PFSK-1 (cell line): ENCODE data around the gene TMEM30B.

Source experiments
- FOXP2 ChIP-seq: optimal IDR thresholded peaks from 2 replicates; pipeline ENCODE3; 2011; ENCODE audit warnings: borderline replicate concordance, control low read depth, inconsistent platforms; ENCODE audit not compliant: insufficient read depth; ENCODE audit errors: extremely low read length, extremely low read depth
- POLR2AphosphoS5 ChIP-seq: IDR thresholded peaks from 2 replicates; pipeline ENCODE4 v1.6.1; 2012; ENCODE audit warnings: low read depth, mild to moderate bottlenecking, control low read depth, low read length, moderate library complexity
- REST ChIP-seq, 2 experiments: IDR thresholded peaks; 2 replicates each; pipeline versions ENCODE4 v1.6.1 to v1.8.0; 2011 to 2012; ENCODE audit warnings: low read depth in 2 of 2, low read length in 2 of 2, control low read depth in 1 of 2, inconsistent platforms in 1 of 2, mild to moderate bottlenecking in 1 of 2, moderate library complexity in 1 of 2; ENCODE audit not compliant: insufficient read depth in 1 of 2
- SIN3A ChIP-seq: IDR thresholded peaks from 2 replicates; pipeline ENCODE4 v1.6.1; 2012; ENCODE audit warnings: mild to moderate bottlenecking, low read length, moderate library complexity, borderline replicate concordance; ENCODE audit not compliant: insufficient read depth
- TAF1 ChIP-seq: IDR thresholded peaks from 2 replicates; pipeline ENCODE4 v1.6.1; 2012; ENCODE audit warnings: low read length, control low read depth, borderline replicate concordance; ENCODE audit not compliant: insufficient read depth

TMEM30B gene

DNA sequence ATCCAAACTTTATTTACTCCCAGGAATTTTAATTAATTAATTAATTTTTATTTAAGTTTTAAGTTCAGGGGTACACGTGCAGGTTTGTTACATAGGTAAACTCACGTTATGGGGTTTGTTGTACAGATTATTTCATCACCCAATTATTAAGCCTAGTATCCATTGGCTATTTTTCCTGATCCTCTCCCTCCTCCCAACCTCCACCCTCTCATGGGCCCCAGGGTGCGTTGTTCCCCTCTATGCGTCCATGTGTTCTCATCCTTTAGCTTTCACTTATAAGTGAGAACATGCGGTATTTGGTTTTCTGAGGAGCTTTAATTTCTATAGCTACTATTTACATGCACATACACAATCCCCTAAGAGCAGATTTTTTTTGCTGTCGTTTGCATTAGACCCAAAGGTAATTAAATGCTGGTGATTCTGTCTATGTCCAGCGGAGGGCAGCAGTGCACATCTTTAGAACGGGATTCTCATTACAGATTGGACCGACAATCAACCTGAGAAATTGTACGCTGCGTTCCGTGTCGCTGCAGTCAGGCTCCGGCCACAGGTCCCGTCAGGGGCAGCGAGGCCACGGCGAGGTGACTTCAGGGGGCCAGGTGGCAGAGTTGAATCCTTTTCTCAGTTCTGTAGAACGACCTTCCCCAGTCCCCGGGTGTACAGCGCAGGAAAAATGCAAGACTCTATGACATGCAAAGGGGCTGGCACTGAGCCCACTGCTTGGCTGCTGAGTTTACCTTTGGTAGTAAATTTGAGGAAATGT lies 11.6 kb downstream of the TMEM30B start:
- TF ChIP-seq SIN3A, result no peak

DNA sequence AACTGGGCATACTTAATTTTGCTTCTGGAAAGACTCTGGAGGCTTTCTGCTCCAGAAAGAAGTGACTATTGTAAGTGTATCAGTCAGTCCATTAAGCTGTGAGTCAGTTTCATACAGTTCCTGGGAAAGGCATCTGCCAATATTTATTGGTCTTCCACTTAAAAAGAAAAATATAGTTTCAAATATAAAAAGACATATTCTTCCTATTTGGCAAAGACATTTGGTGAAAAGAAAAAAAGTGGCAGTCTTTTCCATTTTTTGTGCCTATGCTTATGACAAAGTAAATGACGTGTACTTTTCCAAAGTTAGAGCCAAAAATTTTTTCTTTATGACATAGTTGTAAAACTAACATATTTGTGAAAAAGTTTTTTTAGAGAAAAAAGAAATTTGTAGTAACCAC lies 12.3 kb downstream of the TMEM30B start:
- TF ChIP-seq REST (IDR thresholded peaks at IDR 0.05; ENCODE audit: insufficient read depth in 1 of 2, low read depth in 2 of 2, low read length in 2 of 2) (no peak), SIN3A (no peak), POLR2AphosphoS5 (no peak), FOXP2 (no peak), TAF1 (no peak)

GRCh38 chr14:61266891-61267740 lies 14.0 kb downstream of the TMEM30B start:
- TF ChIP-seq TAF1 (no peak), REST (IDR thresholded peaks at IDR 0.05; ENCODE audit: insufficient read depth in 1 of 2, low read depth in 2 of 2, low read length in 2 of 2) (no peak), SIN3A (no peak), POLR2AphosphoS5 (no peak), FOXP2 (no peak)

GRCh38 chr14:61266436-61266835 lies 14.7 kb downstream of the TMEM30B start:
- TF ChIP-seq SIN3A (no peak), POLR2AphosphoS5 (no peak), FOXP2 (no peak), REST (IDR thresholded peaks at IDR 0.05; ENCODE audit: insufficient read depth in 1 of 2, low read depth in 2 of 2, low read length in 2 of 2) (no peak), TAF1 (no peak)

- TF ChIP-seq TAF1, result no peak
- TF ChIP-seq REST (IDR thresholded peaks at IDR 0.05; ENCODE audit: insufficient read depth in 1 of 2, low read depth in 2 of 2, low read length in 2 of 2), result peak in 1 of 2 experiments; percentile 7; a peak in 1 of 4 replicates
Measured at GRCh38 chr14:61264651-61265050, 16.5 kb downstream of the TMEM30B start.
